Trophoblast cell (in vitro differentiated cells and primary cell): ENCODE measurements around the gene C19orf44.
"Not testable (repeated sequence)": the region's sequence is repeated elsewhere in the genome, so short reads cannot be mapped to it uniquely, and the experiment has no call there.

Experiments
- DNase-seq, 2 donors: peaks; one replicate each; pipeline ENCODE4 v3.0.0-alpha.2; 2016
- H2AFZ ChIP-seq: 2 replicates; pipeline ENCODE4 v1.6.1; 2013; ENCODE audit warnings: low read length, moderate library complexity, mild to moderate bottlenecking; ENCODE audit not compliant: insufficient read depth, poor library complexity
- H2AK5ac ChIP-seq: 2 replicates; pipeline ENCODE4 v1.6.1; 2013; ENCODE audit warnings: mild to moderate bottlenecking, low read length
- H2BK120ac ChIP-seq: 2 replicates; pipeline ENCODE4 v1.6.1; 2013; ENCODE audit warnings: low read length, mild to moderate bottlenecking, moderate library complexity; ENCODE audit not compliant: insufficient read depth, poor library complexity
- H2BK12ac ChIP-seq: 2 replicates; pipeline ENCODE4 v1.6.1; 2013; ENCODE audit warnings: mild to moderate bottlenecking, low read length, moderate library complexity
- H2BK5ac ChIP-seq: 2 replicates; pipeline ENCODE4 v1.6.1; 2013; ENCODE audit warnings: low read length, low read depth, moderate library complexity, mild to moderate bottlenecking; ENCODE audit not compliant: poor library complexity
- H3K14ac ChIP-seq: 2 replicates; pipeline ENCODE4 v1.6.1; 2013; ENCODE audit warnings: mild to moderate bottlenecking, low read length
- H3K18ac ChIP-seq: 2 replicates; pipeline ENCODE4 v1.6.1; 2013; ENCODE audit warnings: mild to moderate bottlenecking, low read length
- H3K23ac ChIP-seq: 2 replicates; pipeline ENCODE4 v1.6.1; 2013; ENCODE audit warnings: low read length
- H3K27ac ChIP-seq: 2 replicates; pipeline ENCODE4 v1.5.1; 2013; ENCODE audit warnings: low read depth, mild to moderate bottlenecking, inconsistent platforms, low read length, moderate library complexity
- H3K27me3 ChIP-seq: 2 replicates; pipeline ENCODE4 v1.6.1; 2013; ENCODE audit warnings: inconsistent platforms, mild to moderate bottlenecking, low read length, moderate library complexity; ENCODE audit not compliant: insufficient read depth
- H3K36me3 ChIP-seq, 2 experiments: 1 replicate in 1 of 2; 2 replicates in 1 of 2; pipeline ENCODE4 v1.6.1; 2013; ENCODE audit warnings: low read length in 2 of 2, mild to moderate bottlenecking in 2 of 2, moderate library complexity in 1 of 2; ENCODE audit not compliant: insufficient read depth in 2 of 2, control insufficient read depth in 1 of 2
- H3K4ac ChIP-seq: 2 replicates; pipeline ENCODE4 v1.6.1; 2013; ENCODE audit warnings: low read depth, mild to moderate bottlenecking, low read length, moderate library complexity
- H3K4me1 ChIP-seq, 2 experiments: 1 replicate in 1 of 2; 2 replicates in 1 of 2; pipeline ENCODE4 v1.6.1; 2013; ENCODE audit warnings: low read length in 2 of 2, mild to moderate bottlenecking in 2 of 2, moderate library complexity in 1 of 2; ENCODE audit not compliant: insufficient read depth in 2 of 2, control insufficient read depth in 1 of 2
- H3K4me2 ChIP-seq: 2 replicates; pipeline ENCODE4 v1.6.1; 2013; ENCODE audit warnings: inconsistent platforms, mild to moderate bottlenecking, low read length, moderate library complexity
- H3K4me3 ChIP-seq: 2 replicates; pipeline ENCODE4 v1.5.1; 2013; ENCODE audit warnings: mild to moderate bottlenecking, low read depth, low read length, inconsistent platforms
- H3K79me1 ChIP-seq: one replicate; pipeline ENCODE4 v1.6.1; 2013; ENCODE audit warnings: low read length
- H3K79me2 ChIP-seq: 2 replicates; pipeline ENCODE4 v1.6.1; 2013; ENCODE audit warnings: low read length, mild to moderate bottlenecking; ENCODE audit not compliant: control insufficient read depth, insufficient read depth, poor library complexity
- H3K9ac ChIP-seq: 2 replicates; pipeline ENCODE4 v1.6.1; 2013; ENCODE audit warnings: mild to moderate bottlenecking, low read length
- H3K9me3 ChIP-seq: 2 replicates; pipeline ENCODE4 v1.6.1; 2013; ENCODE audit warnings: low read depth, mild to moderate bottlenecking, control low read depth, inconsistent platforms, low read length; ENCODE audit not compliant: insufficient read depth
- H4K12ac ChIP-seq: 2 replicates; pipeline ENCODE4 v1.6.1; 2013; ENCODE audit warnings: low read depth, mild to moderate bottlenecking, low read length, moderate library complexity
- H4K8ac ChIP-seq: 2 replicates; pipeline ENCODE4 v1.6.1; 2013; ENCODE audit warnings: low read depth, mild to moderate bottlenecking, low read length, moderate library complexity
- H4K91ac ChIP-seq: one replicate; pipeline ENCODE4 v1.6.1; 2013; ENCODE audit warnings: low read depth, mild to moderate bottlenecking, low read length, moderate library complexity
- WGBS: extraction: QIAGEN DNeasy Blood & Tissue Kit; methylation state at CpG from one replicate; pipeline ENCODE4 v1.1.7; 2013; ENCODE audit warnings: missing lambda C conversion rate; ENCODE audit not compliant: insufficient read length, insufficient coverage; ENCODE audit errors: extremely low coverage; 5-methylcytosine and 5-hydroxymethylcytosine counted together

Gene C19orf44

DNA sequence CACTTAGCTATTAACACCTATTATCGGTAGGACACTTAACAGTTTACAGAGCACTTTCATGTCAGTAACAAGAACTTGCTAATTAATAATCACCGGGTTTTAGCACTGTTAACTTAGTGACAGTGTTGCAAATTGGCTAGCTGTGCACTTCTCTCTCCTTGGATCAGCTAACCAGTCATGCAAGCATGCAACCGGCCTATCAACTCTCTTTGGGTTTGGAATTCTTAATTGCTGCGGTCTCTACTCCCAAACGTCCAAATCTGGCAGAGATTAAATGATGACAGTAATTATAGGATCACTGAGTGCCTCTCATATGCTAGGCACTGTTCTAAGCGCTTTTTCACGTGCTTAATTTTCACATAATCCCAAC, 25.7 kb upstream of the C19orf44 start:
- no CpG with 5 or more reads among the region's 7 CpGs for WGBS
- Histone ChIP-seq H3K4me1 (peaks cover 5 to 10% of the 10 kb centered on the region in 2 experiments), H2BK12ac (no peak overlapping the region), H3K18ac (no peak overlapping the region), H3K4ac (peak overlapping the region; percentile 55), H3K79me2 (peaks cover 8% of the 10 kb centered on the region), H3K36me3 (no peaks in the 10 kb centered on the region), H3K14ac (no peak overlapping the region), H4K91ac (no peak overlapping the region), H3K27ac (no peak overlapping the region), H3K9ac (no peak overlapping the region), H3K9me3 (no peaks in the 10 kb centered on the region), H3K23ac (no peak overlapping the region), H2AFZ (no peak overlapping the region), H2AK5ac (no peak overlapping the region), H2BK5ac (no peak overlapping the region), H3K79me1 (peaks cover 6% of the 10 kb centered on the region), H4K12ac (no peak overlapping the region), H2BK120ac (no peak overlapping the region), H4K8ac (no peak overlapping the region), H3K4me3 (no peak overlapping the region), H3K4me2 (peak overlapping the region; percentile 82), H3K27me3 (no peaks in the 10 kb centered on the region)
- DNase-seq: no peak

DNA sequence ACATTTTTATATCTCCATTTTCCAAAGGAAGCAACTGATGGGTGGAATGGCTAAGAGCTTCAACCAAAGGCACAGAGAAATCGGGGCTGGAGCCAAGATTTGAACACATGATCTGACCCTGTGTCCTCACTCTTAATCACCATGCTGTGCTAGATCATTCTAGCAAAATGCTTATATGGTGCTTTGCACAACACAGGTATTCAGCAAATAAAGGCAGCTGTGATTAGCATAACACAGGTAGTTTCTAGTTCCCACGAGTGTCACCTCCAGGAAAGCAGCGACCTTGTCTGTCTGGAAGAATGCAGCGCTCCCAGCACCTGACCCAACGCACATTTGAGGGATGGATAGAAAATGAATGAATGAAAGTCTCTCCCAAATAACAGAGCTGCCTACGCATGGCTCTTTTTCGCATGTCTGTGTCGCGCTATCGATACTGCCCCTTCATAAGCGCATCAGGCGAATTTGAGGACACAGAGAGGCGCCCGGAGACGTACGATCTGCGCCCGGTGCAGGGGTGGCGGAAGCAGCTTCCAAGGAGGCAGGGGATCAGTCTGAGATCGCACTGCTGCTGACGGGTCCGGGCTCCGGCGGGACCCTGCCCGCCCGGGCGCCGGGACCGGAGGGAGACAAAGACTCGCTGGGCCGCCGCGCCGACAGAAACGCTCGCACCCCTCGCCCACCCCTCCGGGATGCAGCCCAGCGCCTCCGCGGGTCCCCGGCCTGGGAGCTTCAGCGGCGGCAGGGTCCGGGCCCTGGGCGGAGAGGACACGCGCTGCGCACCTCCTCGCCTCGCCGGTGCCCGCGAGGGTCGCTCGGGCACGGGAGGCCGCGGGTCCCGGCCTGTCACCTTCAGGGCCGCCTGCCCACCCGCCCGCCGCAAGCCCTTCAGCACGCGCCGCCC, 25.0 kb upstream of the C19orf44 start:
- Histone ChIP-seq H2BK5ac (no peak overlapping the region), H3K18ac (peak overlapping the region; percentile 18), H2BK12ac (no peak overlapping the region), H4K91ac (peak overlapping the region; percentile 75), H3K14ac (peak overlapping the region; percentile 33), H4K8ac (peak overlapping the region; percentile 44), H3K36me3 (no peaks in the 10 kb centered on the region), H2BK120ac (peak overlapping the region; percentile 14), H4K12ac (peak overlapping the region; percentile 45), H3K23ac (no peak overlapping the region), H2AK5ac (no peak overlapping the region), H3K27me3 (no peaks in the 10 kb centered on the region), H3K9ac (peak overlapping the region; percentile 72), H3K4me1 (peaks cover 5 to 10% of the 10 kb centered on the region in 2 experiments), H3K4me3 (peak overlapping the region; percentile 89), H2AFZ (peak overlapping the region; percentile 62), H3K9me3 (no peaks in the 10 kb centered on the region), H3K27ac (no peak overlapping the region), H3K4me2 (peak overlapping the region; percentile 82), H3K79me1 (peaks cover 6% of the 10 kb centered on the region), H3K4ac (peak overlapping the region; percentile 55), H3K79me2 (peaks cover 8% of the 10 kb centered on the region)
- no CpG with 5 or more reads among the region's 67 CpGs for WGBS
- DNase-seq: peak in 1 of 2 donors; percentile 34

DNA sequence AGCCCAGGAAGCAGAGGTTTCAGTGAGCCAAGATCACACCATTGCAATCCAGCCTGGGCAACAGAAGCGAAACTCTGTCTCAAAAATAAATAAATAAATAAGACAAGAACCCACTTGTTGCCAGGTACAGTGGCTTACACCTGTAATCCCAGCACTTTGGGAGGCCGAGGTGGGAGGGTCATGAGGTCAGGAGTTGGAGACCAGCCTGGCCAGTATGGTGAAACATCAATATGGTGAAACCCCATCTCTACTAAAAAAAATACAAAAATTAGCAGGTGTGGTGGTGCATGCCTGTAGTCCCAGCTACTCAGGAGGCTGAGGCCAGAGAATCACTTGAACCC, 23.7 kb upstream of the C19orf44 start:
- H3K36me3 ChIP-seq, H3K18ac ChIP-seq, H3K27me3 ChIP-seq, H3K14ac ChIP-seq, H4K12ac ChIP-seq, H3K4ac ChIP-seq, H3K23ac ChIP-seq, H2BK120ac ChIP-seq, H3K79me2 ChIP-seq, H2AK5ac ChIP-seq, H2BK12ac ChIP-seq, H3K9me3 ChIP-seq, H3K79me1 ChIP-seq, H3K9ac ChIP-seq: not testable (repeated sequence)
- Histone ChIP-seq H3K4me3 (peak overlapping the region; percentile 81), H2BK5ac (peak overlapping the region; percentile 7), H4K8ac (peak overlapping the region; percentile 61), H3K4me2 (peak overlapping the region; percentile 98), H4K91ac (peak overlapping the region; percentile 44), H3K4me1 (peaks cover 5 to 16% of the 10 kb centered on the region in 2 experiments), H2AFZ (peak overlapping the region; percentile 48), H3K27ac (peak overlapping the region; percentile 57)
- WGBS: no CpG with 5 or more reads among the region's 2 CpGs
- peak in 1 of 2 donors; percentile 25 for DNase-seq

DNA sequence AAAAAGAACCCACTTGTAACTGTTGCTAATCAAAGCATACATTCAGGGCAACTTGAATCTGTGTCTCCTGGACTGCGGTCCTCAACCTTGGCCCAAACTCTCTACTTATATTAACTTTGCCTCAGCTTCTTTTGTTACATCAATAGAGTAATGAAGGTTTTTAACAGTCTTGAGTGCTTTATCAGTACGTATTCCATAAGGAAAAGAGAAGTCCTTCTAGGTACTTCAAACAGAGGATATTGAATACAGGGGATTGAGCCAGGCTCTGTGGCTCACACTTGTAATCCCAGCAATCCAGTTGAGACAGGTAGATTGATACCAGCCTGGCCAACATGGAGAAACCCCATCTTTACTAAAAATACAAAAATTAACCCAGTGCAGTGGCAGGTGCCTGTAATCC, 23.2 kb upstream of the C19orf44 start:
- Histone ChIP-seq H3K27ac (no peak overlapping the region), H3K36me3 (no peaks in the 10 kb centered on the region), H2BK120ac (no peak overlapping the region), H2AK5ac (no peak overlapping the region), H3K4me2 (no peak overlapping the region), H3K23ac (no peak overlapping the region), H3K79me2 (peaks cover 8% of the 10 kb centered on the region), H3K79me1 (peaks cover 6% of the 10 kb centered on the region), H3K9me3 (no peaks in the 10 kb centered on the region), H3K9ac (no peak overlapping the region), H4K8ac (no peak overlapping the region), H3K27me3 (no peaks in the 10 kb centered on the region), H3K4ac (no peak overlapping the region), H3K4me1 (peaks cover 5 to 16% of the 10 kb centered on the region in 2 experiments), H4K91ac (no peak overlapping the region), H2BK5ac (no peak overlapping the region), H4K12ac (no peak overlapping the region), H3K4me3 (no peak overlapping the region), H2AFZ (no peak overlapping the region), H3K18ac (no peak overlapping the region), H2BK12ac (no peak overlapping the region), H3K14ac (no peak overlapping the region)
- WGBS: no CpG with 5 or more reads among the region's 2 CpGs
- DNase-seq: no peak
